22Rv1 (cell line): ENCODE data around the gene PSMG4.

Source experiments
- CTCF ChIP-seq: fragments of 450-650 bp; IDR thresholded peaks from 2 replicates; pipeline ENCODE4 v1.5.1; 2017; ENCODE audit warnings: mild to moderate bottlenecking
- ZFX ChIP-seq: fragments of 450-650 bp; IDR thresholded peaks from 2 replicates; pipeline ENCODE4 v1.6.1; 2017; ENCODE audit warnings: antibody characterized with exemption, borderline replicate concordance

DNA sequence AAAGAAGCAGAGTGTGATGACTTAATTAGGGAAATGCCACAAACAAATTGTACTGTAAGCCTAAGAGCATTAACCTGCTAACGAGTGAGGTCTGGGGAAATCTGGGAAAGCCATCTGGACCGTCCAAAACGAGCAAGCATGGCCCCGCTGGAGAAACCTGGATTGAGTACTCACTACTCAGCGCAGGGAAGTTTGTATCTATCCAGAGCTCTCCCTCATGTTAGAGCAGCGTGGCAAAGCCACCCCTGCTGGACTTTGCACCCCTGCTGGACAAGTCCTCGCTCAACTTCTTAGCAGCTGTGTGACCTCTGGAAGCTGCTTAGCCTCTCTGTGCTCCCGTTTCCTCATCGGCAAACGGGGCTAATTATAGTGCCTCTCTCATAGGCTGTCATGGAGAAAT is 37.3 kb downstream of the PSMG4 start:
- no peak for TF ChIP-seq CTCF
- no peak for TF ChIP-seq ZFX
